ENCODE measurements around the gene TM4SF20.
A peak's percentile ranks its signal among the peaks of the same experiment; 100 is the strongest.
"Not testable (repeated sequence)": the region's sequence is repeated elsewhere in the genome, so short reads cannot be mapped to it uniquely, and the experiment has no call there.

TM4SF20 gene

GRCh38 chr2:227398684-227399670, 19.9 kb upstream of the TM4SF20 start:
- DNase-seq (ENCODE audit: low read depth): no peak

- no peak for DNase-seq (ENCODE audit: low read depth)
These were observed 18.5 kb upstream of the TM4SF20 start for GRCh38 chr2:227397562-227397961.

DNA sequence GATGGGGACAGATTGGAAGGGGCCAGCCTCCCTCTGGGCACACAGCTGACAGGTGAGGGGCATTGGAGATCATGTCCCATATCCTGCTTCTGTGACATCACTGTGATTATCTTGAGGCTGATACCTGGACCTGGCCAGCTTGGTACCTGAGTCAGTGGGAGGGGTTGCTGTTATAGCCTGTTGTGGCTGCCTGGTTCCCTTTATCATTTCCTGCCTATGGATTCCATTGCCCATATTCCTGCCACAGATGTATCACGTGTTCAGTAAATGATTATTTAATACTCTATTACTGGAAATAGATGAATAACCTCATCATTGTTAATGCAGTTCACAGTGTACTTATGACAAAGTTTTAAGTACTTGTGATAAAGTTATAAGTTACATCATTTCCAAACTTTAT, 16.4 kb upstream of the TM4SF20 start:
- no peak for DNase-seq (ENCODE audit: low read depth)

- no peak for DNase-seq (ENCODE audit: low read depth)
These were observed 15.3 kb upstream of the TM4SF20 start for GRCh38 chr2:227394401-227394800.

DNA sequence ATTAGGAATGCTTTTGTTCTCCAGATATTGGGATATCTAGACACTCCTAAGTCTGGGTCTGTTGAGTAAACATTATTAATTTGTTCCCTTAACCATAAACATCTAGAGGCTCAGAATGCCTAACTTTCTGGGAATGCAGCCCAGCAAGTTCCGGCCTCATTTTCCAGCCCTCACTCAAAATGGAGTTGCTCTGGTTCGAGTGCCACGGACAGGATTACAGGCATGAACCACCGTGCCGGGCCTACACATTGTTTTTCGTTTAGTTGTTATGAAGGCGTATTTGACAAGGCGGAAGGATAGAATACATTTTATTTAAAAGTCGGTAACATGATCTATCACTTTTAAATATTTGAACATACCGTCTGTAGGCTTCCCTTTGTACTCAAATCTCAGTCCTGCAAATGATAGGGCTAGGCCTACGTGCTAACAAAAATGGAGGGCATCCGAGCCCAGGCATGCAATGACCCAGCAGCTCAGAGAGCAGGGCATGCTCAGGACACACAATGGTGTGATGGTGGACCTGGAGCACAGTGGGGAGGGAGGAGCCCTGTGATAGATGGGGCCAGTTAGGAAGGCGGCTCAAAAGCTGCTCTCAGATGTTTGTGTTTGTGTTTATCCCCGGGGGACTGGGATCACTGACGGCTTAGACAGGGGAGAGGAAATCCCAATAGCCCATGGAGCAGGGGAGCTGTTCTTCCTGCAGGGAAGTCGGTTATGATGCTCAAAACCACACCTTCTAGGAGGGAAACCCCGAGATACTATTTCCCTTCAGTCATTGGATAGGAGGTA, 11.6 kb upstream of the TM4SF20 start:
- DNase-seq (ENCODE audit: low read depth): no peak

- no peak for DNase-seq (ENCODE audit: low read depth)
These were observed 10.6 kb upstream of the TM4SF20 start for GRCh38 chr2:227389661-227390060.

DNA sequence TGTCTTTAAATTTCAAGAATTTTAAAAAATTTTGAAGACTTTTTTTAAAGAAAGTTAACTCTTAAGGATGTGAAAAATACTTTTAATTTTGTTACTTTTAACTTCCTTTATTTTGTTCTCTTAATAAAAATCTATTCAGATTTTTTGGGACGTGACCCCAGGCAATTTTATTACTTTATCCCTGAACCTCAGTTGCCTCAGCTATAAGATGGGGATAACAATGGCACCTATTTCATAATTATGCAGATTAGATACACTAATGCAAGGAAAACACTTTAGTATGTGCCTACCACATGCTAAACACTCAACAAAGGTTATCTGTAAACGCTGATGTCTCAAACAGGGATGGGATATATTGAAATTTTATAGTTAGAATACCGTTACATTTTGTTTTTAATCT, 10.1 kb upstream of the TM4SF20 start:
- DNase-seq (ENCODE audit: low read depth): no peak

GRCh38 chr2:227388537-227389011, 9.5 kb upstream of the TM4SF20 start:
- DNase-seq (ENCODE audit: low read depth): peak; percentile 50

- not testable (repeated sequence) for DNase-seq (ENCODE audit: low read depth)
These were observed 8.5 kb upstream of the TM4SF20 start, which contains the start of gene SCYGR1 for GRCh38 chr2:227387583-227387982. SCYGR1 (minus strand) TSS chr2:227387949; CDS start chr2:227387949, 0 bp downstream.

DNA sequence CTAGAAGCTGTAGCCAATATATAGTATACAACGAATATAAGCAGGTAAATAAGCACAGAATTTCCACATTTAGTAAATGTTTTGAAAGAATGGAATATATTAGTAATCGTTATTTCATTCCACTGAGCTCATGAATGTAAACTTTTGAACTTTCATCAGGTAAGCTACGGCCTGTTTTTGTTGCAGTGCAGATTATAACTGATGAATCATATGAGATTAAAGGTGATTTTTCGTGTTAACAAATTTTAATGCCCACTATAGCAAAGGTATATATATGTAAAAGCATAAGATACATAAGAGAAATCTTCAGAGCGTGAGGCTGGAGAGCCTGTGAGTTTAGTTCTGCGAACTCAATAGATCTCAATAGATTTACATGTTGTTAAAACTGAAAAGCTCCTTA, 7.5 kb upstream of the TM4SF20 start:
- DNase-seq (ENCODE audit: low read depth): no peak

- no peak for DNase-seq (ENCODE audit: low read depth)
These were observed 4.6 kb upstream of the TM4SF20 start for GRCh38 chr2:227383686-227384085.

DNA sequence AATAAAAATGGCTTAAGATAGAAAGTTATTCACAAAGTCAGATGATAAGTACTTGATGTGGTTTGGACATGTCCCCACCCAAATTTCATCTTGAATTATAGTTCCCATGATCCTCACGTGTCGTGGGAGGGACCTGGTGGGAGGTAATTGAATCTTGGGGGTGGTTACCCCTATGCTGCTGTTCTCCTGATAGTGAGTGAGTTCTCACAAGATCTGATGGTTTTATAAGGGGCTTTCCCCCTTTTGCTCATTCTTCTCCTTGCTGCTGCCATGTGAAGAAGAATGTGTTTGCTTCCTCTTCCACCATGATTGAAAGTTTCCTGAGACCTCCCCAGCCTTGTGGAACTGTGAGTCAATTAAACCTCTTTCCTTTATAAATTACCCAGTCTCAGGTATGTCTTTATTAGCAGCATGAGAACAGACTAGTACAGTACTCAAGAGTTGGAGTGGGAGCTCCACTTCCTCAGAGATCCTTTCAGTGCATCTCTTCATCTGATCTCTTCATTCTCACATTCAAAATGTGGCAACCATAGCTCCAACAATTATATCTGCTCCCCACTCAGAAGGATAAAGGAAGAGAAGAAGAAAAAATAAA, 3.2 kb upstream of the TM4SF20 start:
- DNase-seq (ENCODE audit: low read depth): not testable (repeated sequence)

GRCh38 chr2:227378371-227378782, 729 bp downstream of the TM4SF20 start:
- no peak for DNase-seq (ENCODE audit: low read depth)

GRCh38 chr2:227377467-227378351, 1.4 kb downstream of the TM4SF20 start:
- no peak for DNase-seq (ENCODE audit: low read depth)

DNA sequence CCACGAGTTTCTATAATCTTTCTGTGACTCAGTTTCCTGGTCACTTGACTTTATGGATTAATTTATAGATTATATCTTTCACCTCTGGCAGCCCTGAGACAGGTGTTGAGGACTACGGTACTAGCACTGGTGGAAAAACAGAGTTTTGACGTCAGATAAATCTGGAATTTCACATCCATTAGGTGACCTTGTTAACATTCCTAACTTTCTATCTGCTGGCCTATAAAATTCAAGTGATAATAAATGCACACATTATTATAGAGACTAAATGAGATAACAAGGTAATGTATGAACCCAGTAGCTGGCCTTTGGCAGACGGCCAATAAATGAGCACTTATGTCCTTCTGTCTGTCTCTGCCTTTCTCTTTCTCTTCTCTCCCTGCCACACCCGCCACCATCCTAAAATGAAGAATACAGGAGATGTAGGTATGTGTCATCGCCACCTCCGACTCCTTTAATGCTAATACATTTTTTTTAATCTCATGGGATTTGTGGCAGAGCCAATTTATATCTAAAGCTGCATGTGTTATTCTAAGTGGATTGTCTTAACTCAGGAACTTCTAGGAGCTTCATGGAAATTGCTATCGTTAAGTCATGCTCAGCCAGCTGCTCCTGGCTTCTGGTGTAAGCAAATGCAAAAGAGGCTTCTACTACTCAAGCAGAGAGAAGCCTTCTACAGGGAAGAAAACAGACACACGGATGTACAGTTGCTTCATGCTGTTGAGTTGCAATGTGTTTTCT, 2.3 kb downstream of the TM4SF20 start:
- no peak for DNase-seq (ENCODE audit: low read depth)

DNA sequence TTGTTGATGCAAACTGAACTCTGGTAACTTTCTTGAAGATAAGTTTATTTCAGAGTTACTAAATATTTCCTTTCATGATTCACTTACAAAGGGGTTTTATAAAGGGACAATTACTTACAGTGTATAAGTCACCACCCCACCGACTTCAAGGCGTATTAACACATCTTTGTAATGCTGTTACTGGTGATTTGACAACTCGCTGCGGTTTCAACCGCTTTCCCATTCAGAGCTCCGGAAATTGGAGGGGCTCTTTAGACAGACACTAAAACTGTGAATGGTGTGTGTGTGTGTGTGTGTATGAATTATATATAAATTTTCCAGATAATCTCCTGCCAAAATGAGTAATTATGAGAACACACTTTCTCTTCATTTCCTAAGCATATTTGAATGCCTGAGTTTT, 4.9 kb downstream of the TM4SF20 start:
- no peak for DNase-seq (ENCODE audit: low read depth)

DNA sequence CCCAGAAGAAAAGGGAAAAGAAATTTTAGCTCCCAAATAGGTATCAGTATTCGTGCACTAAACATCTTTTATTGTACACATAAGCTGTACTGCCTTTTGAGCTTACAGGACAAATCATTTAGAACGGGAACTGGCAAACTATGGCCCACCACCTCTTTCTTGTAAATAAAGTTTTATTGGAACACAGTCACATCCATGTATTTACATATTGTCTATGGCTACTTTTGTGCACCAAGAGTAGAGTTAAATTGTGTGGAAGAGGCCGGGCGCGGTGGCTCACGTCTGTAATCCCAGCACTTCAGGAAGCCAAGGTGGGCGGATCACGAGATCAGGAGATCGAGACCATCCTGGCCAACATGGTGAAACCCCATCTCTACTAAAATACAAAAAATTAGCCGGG, 5.7 kb downstream of the TM4SF20 start:
- no peak for DNase-seq (ENCODE audit: low read depth)

GRCh38 chr2:227370791-227371312, 8.3 kb downstream of the TM4SF20 start:
- DNase-seq (ENCODE audit: low read depth): no peak

DNA sequence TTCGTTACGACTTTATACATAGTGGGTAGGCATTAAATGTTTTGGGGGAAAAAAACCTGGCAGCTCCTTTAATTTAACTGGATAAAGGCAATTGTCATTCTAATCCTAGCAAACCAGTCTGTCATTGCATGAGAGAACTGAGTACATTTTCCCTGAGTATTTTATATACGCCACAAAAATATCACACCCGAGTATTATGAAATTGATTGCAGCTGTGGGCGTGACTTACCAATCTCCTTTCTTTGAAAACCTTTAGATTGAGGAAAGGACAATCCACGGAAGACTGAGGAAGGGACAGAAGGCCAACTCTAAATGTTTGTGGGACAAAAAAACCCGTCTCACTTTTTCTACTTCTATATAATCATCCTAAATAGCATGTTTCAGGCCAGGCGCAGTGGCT, 9.0 kb downstream of the TM4SF20 start:
- no peak for DNase-seq (ENCODE audit: low read depth)

DNA sequence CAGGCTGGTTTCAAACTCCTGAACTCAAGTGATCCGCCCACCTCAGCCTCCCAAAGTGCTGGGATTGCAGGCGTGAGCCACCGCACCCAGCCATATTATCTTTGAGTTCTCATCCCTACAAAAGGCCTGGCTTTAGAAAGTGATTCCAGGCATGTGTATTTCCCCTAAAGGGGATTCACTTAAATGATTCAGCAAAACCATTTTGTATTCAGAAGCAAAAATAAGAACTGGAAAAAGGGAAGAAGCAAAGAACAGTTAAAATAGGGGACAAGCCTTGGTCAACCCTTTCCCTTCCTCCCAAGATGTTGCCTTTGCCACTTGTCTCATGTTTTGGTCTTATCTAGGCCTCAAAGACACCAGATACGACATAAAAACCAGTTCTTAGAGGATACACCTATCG, 10.5 kb downstream of the TM4SF20 start:
- DNase-seq (ENCODE audit: low read depth): no peak

Measured in HS-27A (cell line).